GM21576 (cell line): ENCODE measurements around the gene ADARB1.
A peak's percentile ranks its signal among the peaks of the same experiment; 100 is the strongest.
"Not testable (repeated sequence)": the region's sequence is repeated elsewhere in the genome, so short reads cannot be mapped to it uniquely, and the experiment has no call there.

Experiments
- ATAC-seq: cut with Tn5 transposase; IDR thresholded peaks from one replicate; pipeline ENCODE4 v1.9.1; 2021; ENCODE audit warnings: mild to moderate bottlenecking, moderate library complexity; ENCODE audit not compliant: unreplicated experiment

Gene ADARB1

GRCh38 chr21:45132841-45133573, 58.6 kb downstream of the ADARB1 start:
- no peak for ATAC-seq

GRCh38 chr21:45133574-45134278, 59.3 kb downstream of the ADARB1 start:
- not testable (repeated sequence) for ATAC-seq

GRCh38 chr21:45134279-45135076, 60.1 kb downstream of the ADARB1 start:
- no peak for ATAC-seq

- no peak for ATAC-seq
Measured at GRCh38 chr21:45135122-45135521, 60.7 kb downstream of the ADARB1 start.

- no peak for ATAC-seq
Measured at GRCh38 chr21:45135868-45136267, 61.5 kb downstream of the ADARB1 start.

- no peak for ATAC-seq
Measured at GRCh38 chr21:45136500-45136899, 62.1 kb downstream of the ADARB1 start.

GRCh38 chr21:45136927-45137611, 62.7 kb downstream of the ADARB1 start:
- ATAC-seq: no peak

GRCh38 chr21:45137612-45137937, 63.2 kb downstream of the ADARB1 start:
- ATAC-seq: no peak

- no peak for ATAC-seq
Measured at GRCh38 chr21:45138199-45139002, 64.0 kb downstream of the ADARB1 start.

GRCh38 chr21:45139003-45139360, 64.6 kb downstream of the ADARB1 start:
- not testable (repeated sequence) for ATAC-seq

GRCh38 chr21:45139473-45139872, 65.1 kb downstream of the ADARB1 start:
- ATAC-seq: no peak

- ATAC-seq: peak; percentile 56
Measured at GRCh38 chr21:45140346-45140940, 66.1 kb downstream of the ADARB1 start.

- ATAC-seq: not testable (repeated sequence)
Measured at GRCh38 chr21:45140944-45141343, 66.6 kb downstream of the ADARB1 start.

GRCh38 chr21:45141507-45141906, 67.1 kb downstream of the ADARB1 start:
- ATAC-seq: no peak

GRCh38 chr21:45142469-45143308, 68.3 kb downstream of the ADARB1 start:
- no peak for ATAC-seq

- no peak for ATAC-seq
Measured at GRCh38 chr21:45143855-45144254, 69.5 kb downstream of the ADARB1 start.

GRCh38 chr21:45145146-45145545, 70.8 kb downstream of the ADARB1 start:
- no peak for ATAC-seq

GRCh38 chr21:45145846-45146245, 71.5 kb downstream of the ADARB1 start:
- not testable (repeated sequence) for ATAC-seq

GRCh38 chr21:45146306-45146705, 71.9 kb downstream of the ADARB1 start:
- ATAC-seq: no peak
